GM19193 (cell line): Measurements from ENCODE around the gene RIMS1.

Experiments used
- POLR2A ChIP-seq: IDR thresholded peaks from 4 replicates; pipeline ENCODE4 v1.6.1; 2011; ENCODE audit not compliant: insufficient read depth, insufficient read length; ENCODE audit errors: extremely low read depth

RIMS1 gene

GRCh38 chr6:72035486-72035885, 149.1 kb downstream of the RIMS1 start:
- TF ChIP-seq POLR2A, result no peak

GRCh38 chr6:72035966-72036365, 149.6 kb downstream of the RIMS1 start:
- TF ChIP-seq POLR2A, result no peak

GRCh38 chr6:72037006-72037405, 150.7 kb downstream of the RIMS1 start:
- no peak for TF ChIP-seq POLR2A

- no peak for TF ChIP-seq POLR2A
Measured at GRCh38 chr6:72040111-72040510, 153.8 kb downstream of the RIMS1 start.

DNA sequence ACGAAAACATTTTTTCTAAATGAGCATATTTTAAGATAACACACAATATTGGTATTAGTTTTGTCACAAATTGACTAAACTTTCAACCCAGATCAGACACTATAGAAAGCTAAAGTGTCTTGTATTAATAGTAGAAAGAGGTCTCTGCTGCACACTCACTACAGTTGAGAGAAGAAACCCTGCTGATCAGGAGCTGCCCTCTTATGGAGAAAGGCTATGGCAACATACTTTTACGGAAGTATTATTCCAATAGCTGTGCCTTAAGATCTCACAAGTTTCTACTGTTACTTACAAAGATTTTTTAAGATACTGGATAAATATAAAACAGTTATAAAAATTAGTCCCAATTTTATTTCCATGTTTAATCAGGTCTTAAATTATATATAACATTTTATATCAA, 155.7 kb downstream of the RIMS1 start:
- TF ChIP-seq POLR2A, result no peak

GRCh38 chr6:72048080-72048479, 161.7 kb downstream of the RIMS1 start:
- no peak for TF ChIP-seq POLR2A

DNA sequence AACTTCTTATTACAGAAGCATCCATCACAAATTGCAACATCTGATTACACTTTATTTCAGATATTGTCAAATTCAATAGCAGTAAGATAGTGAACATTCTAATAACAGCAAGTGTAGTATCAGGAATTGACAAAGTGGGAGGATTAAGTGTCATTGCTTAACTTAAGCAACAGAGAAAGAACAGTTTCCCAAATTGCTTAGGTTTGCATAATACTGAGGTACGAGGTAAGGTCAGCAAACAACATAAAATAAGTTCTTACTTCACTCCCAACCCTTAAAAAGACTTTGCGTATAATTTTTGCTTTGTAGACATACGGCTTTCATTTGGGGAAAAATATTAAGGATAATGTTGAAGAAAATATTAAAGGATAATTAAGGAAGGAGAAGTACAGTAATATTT, 163.0 kb downstream of the RIMS1 start:
- TF ChIP-seq POLR2A, result no peak

DNA sequence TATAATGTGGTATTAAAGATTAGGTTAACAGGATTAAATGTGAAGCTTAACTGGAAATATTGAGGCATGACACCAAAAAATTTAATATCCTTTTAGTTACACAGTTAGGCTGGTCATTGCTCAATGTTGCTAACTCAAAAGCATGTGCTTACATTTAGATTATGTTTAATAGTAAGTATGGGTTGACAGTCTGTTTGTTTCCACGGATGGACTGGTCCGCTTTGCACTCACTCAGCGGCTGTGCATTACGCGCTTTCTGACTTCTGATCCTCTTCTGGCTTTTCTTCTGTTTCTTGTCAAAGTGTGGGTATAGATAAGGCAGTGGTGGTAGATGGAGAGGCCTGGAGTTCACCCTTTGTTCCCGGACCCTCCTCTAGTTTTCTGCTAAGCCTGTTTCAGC, 174.9 kb downstream of the RIMS1 start:
- no peak for TF ChIP-seq POLR2A

GRCh38 chr6:72064399-72064975, 178.1 kb downstream of the RIMS1 start:
- TF ChIP-seq POLR2A, result no peak

DNA sequence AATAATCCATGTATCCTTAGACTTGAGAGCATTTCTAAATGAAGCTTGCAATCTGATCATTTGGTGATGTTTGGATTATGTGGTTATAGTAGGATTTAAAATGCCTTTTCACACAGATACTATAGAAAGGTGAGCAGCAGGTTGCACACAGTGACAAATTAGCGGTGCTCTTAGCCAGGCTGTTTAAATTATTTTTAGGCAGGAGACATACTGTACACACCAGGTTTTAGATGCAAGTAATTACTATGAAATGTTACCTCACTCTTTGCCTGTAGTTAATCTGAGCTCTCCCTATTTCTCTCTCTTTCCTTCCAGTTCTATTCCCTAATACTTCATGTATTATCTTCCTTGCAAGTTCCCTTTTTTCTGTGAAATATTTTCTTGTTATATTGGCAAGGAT, 191.7 kb downstream of the RIMS1 start:
- TF ChIP-seq POLR2A, result no peak

DNA sequence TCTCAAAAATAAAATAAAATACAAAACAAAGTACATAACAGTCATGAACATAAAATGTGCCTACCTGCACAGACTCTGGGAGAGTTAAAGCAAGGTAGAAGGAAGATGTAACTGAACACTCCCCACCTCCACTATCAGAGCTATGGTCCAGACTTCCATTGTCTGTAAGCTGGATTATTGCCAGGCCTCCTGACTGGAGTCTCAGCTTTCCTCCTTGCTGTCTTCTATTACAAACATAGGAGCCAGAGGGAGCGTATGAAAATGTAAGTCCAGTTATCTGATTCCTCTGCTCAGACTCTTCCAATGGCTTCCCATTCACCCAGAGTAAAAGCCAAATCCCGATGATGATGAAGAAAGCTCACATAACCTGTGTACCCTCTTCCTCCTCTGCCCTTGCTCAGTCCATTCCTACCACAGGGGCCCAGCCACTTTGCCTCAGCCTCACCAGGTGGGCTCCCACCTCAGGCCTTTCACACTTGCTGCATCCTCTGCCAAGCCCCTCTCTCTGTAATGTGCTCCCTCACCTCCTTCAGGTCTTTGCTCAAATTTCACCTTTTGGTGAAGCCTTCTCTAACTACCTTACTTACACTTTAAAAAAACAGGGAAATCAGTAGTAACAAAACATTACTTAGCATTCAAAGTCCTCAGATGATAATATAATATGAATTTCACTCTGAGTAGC, 194.1 kb downstream of the RIMS1 start:
- no peak for TF ChIP-seq POLR2A

DNA sequence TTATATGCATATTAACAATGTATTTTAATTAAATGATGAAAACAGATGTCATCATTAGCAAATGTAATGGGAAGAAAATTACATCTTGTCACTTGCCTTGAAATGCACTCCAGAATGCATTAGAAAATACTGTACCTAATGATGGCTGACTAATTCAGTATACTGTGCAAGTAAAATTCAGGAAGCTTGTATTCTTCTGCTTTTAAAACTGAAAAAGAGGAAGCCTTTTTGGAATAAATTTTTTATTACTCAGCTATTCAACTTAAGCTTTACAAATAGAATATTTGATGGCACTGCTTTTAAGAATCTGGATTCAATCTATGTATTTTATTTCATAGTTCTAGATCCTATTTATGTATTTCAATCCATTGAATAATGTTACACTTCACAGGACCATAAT, 195.5 kb downstream of the RIMS1 start:
- TF ChIP-seq POLR2A, result no peak

GRCh38 chr6:72083976-72084375, 197.6 kb downstream of the RIMS1 start:
- TF ChIP-seq POLR2A, result no peak

DNA sequence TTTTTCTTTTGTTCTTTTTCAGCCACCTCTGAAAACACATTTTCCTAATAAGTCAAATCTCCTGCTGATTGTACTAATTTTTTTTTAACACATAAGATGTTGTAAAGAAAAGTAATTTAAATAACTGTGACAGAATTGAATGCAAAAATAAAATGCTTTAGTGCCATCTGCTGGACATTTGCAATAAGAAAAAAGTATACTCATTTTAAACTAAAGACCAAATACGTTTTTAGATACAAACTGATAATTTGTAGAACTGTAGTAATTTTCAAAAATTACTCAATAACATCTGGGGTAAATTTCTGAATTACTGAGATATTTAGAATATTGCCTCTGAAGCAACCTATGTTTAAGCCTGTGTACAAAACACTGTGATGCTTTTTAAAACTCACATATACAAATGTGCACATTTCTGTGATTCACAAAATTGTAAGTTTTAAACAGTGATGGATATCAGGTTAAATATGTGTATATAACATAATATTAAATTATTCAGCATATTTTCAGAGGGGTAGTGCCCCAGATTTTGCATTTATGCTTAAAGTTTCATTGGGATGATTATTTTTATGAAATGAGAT, 198.7 kb downstream of the RIMS1 start:
- no peak for TF ChIP-seq POLR2A

GRCh38 chr6:72094506-72094905, 208.2 kb downstream of the RIMS1 start:
- TF ChIP-seq POLR2A, result no peak

DNA sequence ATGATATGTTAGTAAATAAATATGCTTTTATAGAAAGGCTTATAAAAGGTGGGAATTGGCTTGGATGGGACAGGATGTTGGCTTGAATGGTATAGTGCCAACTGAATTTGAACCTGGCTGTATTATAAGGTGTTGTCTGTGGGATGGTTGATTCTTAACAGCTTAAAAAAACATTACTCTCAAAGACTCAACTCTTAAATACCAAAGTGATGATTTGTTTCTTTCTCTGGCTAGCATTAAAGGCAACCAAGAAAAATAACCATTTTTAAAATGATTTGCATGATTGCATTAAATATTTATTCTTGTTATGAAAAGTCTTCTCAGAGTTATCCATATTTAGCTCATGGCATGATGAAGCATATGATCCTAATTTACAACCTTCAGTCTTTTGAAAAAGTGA, 216.2 kb downstream of the RIMS1 start:
- TF ChIP-seq POLR2A, result no peak
